Keratinocyte (primary cell): Measurements from ENCODE around the gene MAGI1.

ENCODE experiments used
- CTCF ChIP-seq, 3 experiments: IDR thresholded peaks in 1 of 3; conservative IDR thresholded peaks in 1 of 3; optimal IDR thresholded peaks in 1 of 3; 2 replicates in 2 of 3; 3 replicates in 1 of 3; pipeline versions ENCODE3 to v1.5.1; 2011; ENCODE audit warnings: low read length in 3 of 3, mild to moderate bottlenecking in 3 of 3, moderate library complexity in 2 of 3, control low read depth in 1 of 3, inconsistent platforms in 1 of 3; ENCODE audit not compliant: insufficient read depth in 2 of 3; ENCODE audit errors: extremely low read depth in 1 of 3
- EZH2 ChIP-seq: IDR thresholded peaks from one replicate; pipeline ENCODE4 v1.6.1; 2012; ENCODE audit warnings: inconsistent platforms, mild to moderate bottlenecking, low read length, moderate library complexity

- TF ChIP-seq CTCF (optimal IDR thresholded peaks at IDR 0.05 in 1 of 3, IDR thresholded peaks at IDR 0.05 in 1 of 3, conservative IDR thresholded peaks at IDR 0.05 in 1 of 3; ENCODE audit: extremely low read depth in 1 of 3, insufficient read depth in 2 of 3, low read length in 3 of 3) (no peak), EZH2 (no peak)
Observed at GRCh38 chr3:65919826-65920225, 118.9 kb downstream of the MAGI1 start.
